Measurements from ENCODE around the gene BRD3OS. TPM values are rescaled to one million over a fixed set of nuclear protein-coding genes. Genes with fewer than 3 reads are reported as not detected.

Gene BRD3OS
- total RNA-seq, 6 donors from 2014 or later, result 7.0 to 17.8 (median 11.6) TPM

- peaks cover 0 to under 1% (median 0%) of the 10 kb centered on the region in 4 donors for H3K4me1 ChIP-seq
- H3K36me3 ChIP-seq, result no peaks in the 10 kb centered on the region
- no peak overlapping the region for H3K4me3 ChIP-seq
- no peak overlapping the region for H3K27ac ChIP-seq
- TF ChIP-seq POLR2AphosphoS5 (IDR thresholded peaks at IDR 0.05) (no peak), EP300 (IDR thresholded peaks at IDR 0.05) (no peak), CTCF (IDR thresholded peaks at IDR 0.05) (no peak), POLR2A (IDR thresholded peaks at IDR 0.05) (no peak)
- H3K27me3 ChIP-seq, result no peaks in the 10 kb centered on the region
- no peaks in the 10 kb centered on the region for H3K9me3 ChIP-seq
- WGBS, 2 donors, result 76 to 82% methylated on average over 5 to 6 of the region's 6 CpGs
- ATAC-seq (ENCODE audit: low FRiP score in 2 of 2) (no peak), DNase-seq (no peak)
Measured at GRCh38 chr9:133999851-134000265, 25.4 kb upstream of the BRD3OS start.

GRCh38 chr9:134002796-134003195 is 22.5 kb upstream of the BRD3OS start:
- no peak overlapping the region for H3K27ac ChIP-seq
- H3K27me3 ChIP-seq, result no peaks in the 10 kb centered on the region
- H3K36me3 ChIP-seq, result no peaks in the 10 kb centered on the region
- no peaks in the 10 kb centered on the region for H3K4me1 ChIP-seq
- 90 to 100% methylated on average over 1 to 2 of the region's 2 CpGs for whole genome bisulfite sequencing, 2 donors
- TF ChIP-seq POLR2AphosphoS5 (IDR thresholded peaks at IDR 0.05), result no peak
- no peak for TF ChIP-seq EP300 (IDR thresholded peaks at IDR 0.05)
- no peak for TF ChIP-seq POLR2A (IDR thresholded peaks at IDR 0.05)
- TF ChIP-seq CTCF (IDR thresholded peaks at IDR 0.05), result no peak
- no peak overlapping the region for H3K4me3 ChIP-seq
- no peaks in the 10 kb centered on the region for H3K9me3 ChIP-seq
- DNase-seq (no peak), ATAC-seq (ENCODE audit: low FRiP score in 2 of 2) (no peak)

- TF ChIP-seq POLR2AphosphoS5 (IDR thresholded peaks at IDR 0.05) (no peak), POLR2A (IDR thresholded peaks at IDR 0.05) (no peak), CTCF (IDR thresholded peaks at IDR 0.05) (no peak), EP300 (IDR thresholded peaks at IDR 0.05) (no peak)
- Histone ChIP-seq H3K4me3 (no peak overlapping the region), H3K9me3 (no peaks in the 10 kb centered on the region), H3K27ac (no peak overlapping the region), H3K36me3 (no peaks in the 10 kb centered on the region), H3K4me1 (no peaks in the 10 kb centered on the region), H3K27me3 (no peaks in the 10 kb centered on the region)
- DNase-seq, result no peak
- no peak for ATAC-seq (ENCODE audit: low FRiP score in 2 of 2)
- 78 to 94% methylated on average over 2 of the region's 2 CpGs for WGBS, 2 donors
Measured at GRCh38 chr9:134003237-134003636, 22.0 kb upstream of the BRD3OS start.

GRCh38 chr9:134004131-134004873 is 21.0 kb upstream of the BRD3OS start:
- ATAC-seq (ENCODE audit: low FRiP score in 2 of 2), result no peak
- TF ChIP-seq POLR2AphosphoS5 (IDR thresholded peaks at IDR 0.05) (no peak), CTCF (IDR thresholded peaks at IDR 0.05) (no peak), POLR2A (IDR thresholded peaks at IDR 0.05) (no peak), EP300 (IDR thresholded peaks at IDR 0.05) (no peak)
- H3K4me1 ChIP-seq, result no peaks in the 10 kb centered on the region
- DNase-seq, result no peak
- no peaks in the 10 kb centered on the region for H3K36me3 ChIP-seq
- no peak overlapping the region for H3K4me3 ChIP-seq
- no peak overlapping the region for H3K27ac ChIP-seq
- H3K9me3 ChIP-seq, result no peaks in the 10 kb centered on the region
- no peaks in the 10 kb centered on the region for H3K27me3 ChIP-seq
- 77 to 91% methylated on average over 7 to 19 of the region's 20 CpGs for WGBS, 2 donors

GRCh38 chr9:134004881-134005280 is 20.4 kb upstream of the BRD3OS start:
- no peak for DNase-seq
- WGBS, 2 donors, result 81% methylated on average over 12 to 14 of the region's 14 CpGs
- Histone ChIP-seq H3K4me3 (no peak overlapping the region), H3K27ac (no peak overlapping the region), H3K36me3 (no peaks in the 10 kb centered on the region), H3K27me3 (no peaks in the 10 kb centered on the region), H3K4me1 (no peaks in the 10 kb centered on the region), H3K9me3 (no peaks in the 10 kb centered on the region)
- no peak for TF ChIP-seq CTCF (IDR thresholded peaks at IDR 0.05)
- TF ChIP-seq POLR2AphosphoS5 (IDR thresholded peaks at IDR 0.05), result no peak
- no peak for TF ChIP-seq POLR2A (IDR thresholded peaks at IDR 0.05)
- TF ChIP-seq EP300 (IDR thresholded peaks at IDR 0.05), result no peak
- no peak for ATAC-seq (ENCODE audit: low FRiP score in 2 of 2)

All from upper lobe of left lung (tissue), 6 donors.